ENCODE measurements around the gene LYZL2. TPM values are rescaled to one million over a fixed set of nuclear protein-coding genes. Genes with fewer than 3 reads are reported as not detected.
"Not testable (repeated sequence)": the region's sequence is repeated elsewhere in the genome, so short reads cannot be mapped to it uniquely, and the experiment has no call there.

The LYZL2 gene
- total RNA-seq, 2 donors from 2014 or later = not detected

DNA sequence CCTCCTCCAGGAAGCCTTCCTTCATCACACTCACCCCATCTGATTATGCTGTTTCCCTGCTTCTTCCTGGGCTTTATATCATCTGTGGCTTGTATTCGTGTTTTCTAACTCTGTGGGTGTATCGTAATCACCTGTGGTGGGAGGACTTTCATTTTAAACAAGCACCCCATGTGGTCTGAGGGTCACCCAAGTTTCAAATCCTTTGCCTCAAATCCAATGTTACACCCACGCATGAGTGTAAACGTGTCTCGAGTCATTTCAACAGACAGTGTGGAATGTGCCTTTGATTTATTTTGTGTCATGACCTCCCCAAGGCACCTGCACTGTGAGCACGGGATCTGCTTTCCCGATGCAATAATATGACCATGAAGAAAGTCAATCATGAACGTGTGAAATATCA lies 17.5 kb upstream of the LYZL2 start:
- no peak overlapping the region for H3K4me3 ChIP-seq
- H3K27ac ChIP-seq = no peak overlapping the region
- whole genome bisulfite sequencing, 2 donors = 47 to 49% methylated on average over 8 of the region's 8 CpGs
- no peak for TF ChIP-seq POLR2A (IDR thresholded peaks at IDR 0.05)
- TF ChIP-seq, protein P1, sequence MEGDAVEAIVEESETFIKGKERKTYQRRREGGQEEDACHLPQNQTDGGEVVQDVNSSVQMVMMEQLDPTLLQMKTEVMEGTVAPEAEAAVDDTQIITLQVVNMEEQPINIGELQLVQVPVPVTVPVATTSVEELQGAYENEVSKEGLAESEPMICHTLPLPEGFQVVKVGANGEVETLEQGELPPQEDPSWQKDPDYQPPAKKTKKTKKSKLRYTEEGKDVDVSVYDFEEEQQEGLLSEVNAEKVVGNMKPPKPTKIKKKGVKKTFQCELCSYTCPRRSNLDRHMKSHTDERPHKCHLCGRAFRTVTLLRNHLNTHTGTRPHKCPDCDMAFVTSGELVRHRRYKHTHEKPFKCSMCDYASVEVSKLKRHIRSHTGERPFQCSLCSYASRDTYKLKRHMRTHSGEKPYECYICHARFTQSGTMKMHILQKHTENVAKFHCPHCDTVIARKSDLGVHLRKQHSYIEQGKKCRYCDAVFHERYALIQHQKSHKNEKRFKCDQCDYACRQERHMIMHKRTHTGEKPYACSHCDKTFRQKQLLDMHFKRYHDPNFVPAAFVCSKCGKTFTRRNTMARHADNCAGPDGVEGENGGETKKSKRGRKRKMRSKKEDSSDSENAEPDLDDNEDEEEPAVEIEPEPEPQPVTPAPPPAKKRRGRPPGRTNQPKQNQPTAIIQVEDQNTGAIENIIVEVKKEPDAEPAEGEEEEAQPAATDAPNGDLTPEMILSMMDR (IDR thresholded peaks at IDR 0.05) = no peak
- no peak for ATAC-seq
- no peaks in the 10 kb centered on the region for H3K4me1 ChIP-seq
- no peaks in the 10 kb centered on the region for H3K27me3 ChIP-seq
- intact Hi-C loops (cut with DNase I) = no loop called here
- no peaks in the 10 kb centered on the region for H3K9me3 ChIP-seq
- no peak for DNase-seq
- no peaks in the 10 kb centered on the region for H3K36me3 ChIP-seq (replicated peaks in 1 of 2; ENCODE audit: insufficient read depth in 1 of 2, low read depth in 2 of 2)

DNA sequence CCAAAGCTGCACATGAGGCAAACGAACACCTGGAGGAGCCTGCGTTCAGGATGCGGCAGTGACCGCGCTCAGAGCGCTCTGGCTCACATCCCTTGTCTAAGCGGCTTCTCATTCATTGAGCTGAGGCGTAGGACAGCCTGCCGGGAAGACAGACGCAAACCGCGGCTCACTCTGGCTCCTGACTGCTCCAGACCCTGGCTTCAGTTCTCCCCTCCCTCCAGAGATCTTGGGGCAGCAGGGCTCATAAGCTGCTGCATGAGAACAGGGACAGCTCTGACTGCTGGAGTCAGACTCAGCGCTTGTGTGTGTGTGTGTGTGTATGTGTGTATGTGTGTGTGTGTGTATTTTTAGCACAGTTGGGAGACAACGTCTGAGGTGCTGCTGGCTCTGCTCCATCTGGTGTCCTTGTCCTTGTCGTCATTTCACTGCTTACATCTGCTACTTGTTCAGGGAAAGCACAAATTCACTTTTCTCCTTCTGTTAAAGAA lies 15.8 kb upstream of the LYZL2 start:
- H3K4me3 ChIP-seq = no peak overlapping the region
- 3 to 22% methylated on average over 5 to 14 of the region's 15 CpGs for WGBS, 2 donors
- no peaks in the 10 kb centered on the region for H3K27me3 ChIP-seq

DNA sequence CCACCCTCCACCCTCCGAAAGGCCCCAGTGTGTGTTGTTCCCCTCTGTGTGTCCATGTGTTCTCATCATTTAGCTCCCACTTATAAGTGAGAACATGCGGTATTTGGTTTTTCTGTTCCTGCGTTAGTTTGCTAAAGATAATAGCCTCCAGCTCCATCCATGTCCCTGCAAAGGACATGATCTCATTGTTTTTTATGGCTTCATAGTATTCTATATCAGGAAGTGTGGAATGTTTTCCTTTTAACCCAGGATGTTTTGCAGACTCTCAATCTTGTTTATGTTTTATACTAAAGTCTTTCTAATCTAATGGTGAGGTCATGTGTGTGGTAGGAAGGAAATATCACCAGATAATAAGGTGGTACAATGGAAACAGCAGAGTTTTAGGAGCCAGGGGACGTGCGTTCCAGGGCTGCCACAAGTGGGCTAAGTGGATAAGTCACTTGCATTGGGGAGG lies 14.9 kb upstream of the LYZL2 start:
- H3K27ac ChIP-seq; intact Hi-C loops (cut with DNase I); H3K4me1 ChIP-seq; H3K36me3 ChIP-seq (replicated peaks in 1 of 2; ENCODE audit: insufficient read depth in 1 of 2, low read depth in 2 of 2); DNase-seq; H3K27me3 ChIP-seq; H3K9me3 ChIP-seq; ATAC-seq; H3K4me3 ChIP-seq: not testable (repeated sequence)
- 59 to 71% methylated on average over 5 of the region's 5 CpGs for WGBS, 2 donors

More for the DNA sequence above, 15.8 kb upstream of the LYZL2 start:
- no peaks in the 10 kb centered on the region for H3K4me1 ChIP-seq
- peak; percentile 6 for ATAC-seq
- no peaks in the 10 kb centered on the region for H3K9me3 ChIP-seq
- no peak overlapping the region for H3K27ac ChIP-seq
- no peaks in the 10 kb centered on the region for H3K36me3 ChIP-seq (replicated peaks in 1 of 2; ENCODE audit: insufficient read depth in 1 of 2, low read depth in 2 of 2)
- peak in 2 of 4 donors; percentile 3 to 19 for DNase-seq
- no peak for TF ChIP-seq POLR2A (IDR thresholded peaks at IDR 0.05)
- TF ChIP-seq, protein P1 (IDR thresholded peaks at IDR 0.05) = no peak
- intact Hi-C loops (cut with DNase I) = no loop called here

DNA sequence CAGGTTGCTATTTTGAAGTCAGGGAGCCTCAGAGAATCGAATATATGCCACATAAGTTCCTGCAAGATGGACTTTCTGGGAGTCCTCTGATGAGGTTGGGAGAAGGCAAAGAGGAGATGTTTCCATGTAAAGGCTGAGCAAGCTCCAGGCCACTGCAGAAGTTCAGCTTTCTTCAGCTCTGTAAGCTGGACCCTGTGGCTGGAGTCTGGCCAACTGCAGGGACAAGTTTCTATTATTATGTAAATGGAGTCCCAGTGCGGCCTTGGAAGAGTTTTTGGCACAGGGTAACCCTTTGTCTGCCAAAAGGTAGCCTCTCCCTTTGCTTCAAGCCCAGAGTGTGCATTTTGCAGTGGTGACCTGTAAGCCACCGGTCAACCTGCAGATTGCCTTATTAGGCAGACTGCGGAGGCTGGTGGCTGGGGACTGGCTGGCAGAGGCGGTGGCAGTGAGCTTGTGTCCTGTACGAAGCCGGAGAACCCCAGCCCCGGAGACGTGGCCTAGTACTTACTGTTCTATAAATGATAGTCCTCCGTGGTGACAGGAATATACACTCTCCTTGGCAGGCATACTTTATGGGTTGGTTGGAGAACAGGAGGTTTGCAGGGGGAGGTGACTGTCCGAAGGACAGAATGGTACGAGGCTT lies 14.1 kb upstream of the LYZL2 start:
- H3K4me3 ChIP-seq; H3K9me3 ChIP-seq; intact Hi-C loops (cut with DNase I); H3K4me1 ChIP-seq; DNase-seq; H3K27me3 ChIP-seq; H3K27ac ChIP-seq; H3K36me3 ChIP-seq (replicated peaks in 1 of 2; ENCODE audit: insufficient read depth in 1 of 2, low read depth in 2 of 2): not testable (repeated sequence)
- peak; percentile 30 for ATAC-seq
- WGBS, 2 donors = 56 to 63% methylated on average over 8 to 11 of the region's 12 CpGs

DNA sequence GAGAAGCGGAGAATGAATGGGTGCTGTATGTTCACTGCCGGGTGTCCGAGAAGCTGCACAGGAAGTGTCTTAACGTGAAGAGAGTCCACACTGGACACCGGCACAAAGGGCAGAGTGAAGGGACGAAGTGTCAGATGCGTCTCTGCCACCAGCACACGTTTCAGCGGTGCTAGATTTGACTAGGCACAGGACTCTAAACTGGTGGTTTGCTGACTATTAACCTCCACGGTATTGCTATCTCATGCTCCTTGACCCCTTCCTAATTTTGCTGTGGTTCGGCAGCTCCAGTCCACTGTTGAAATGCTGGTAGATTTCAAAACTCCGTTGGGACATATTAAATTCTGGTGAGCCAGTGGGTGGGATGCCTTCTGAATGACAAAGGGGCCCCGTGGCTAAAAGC lies 13.3 kb upstream of the LYZL2 start:
- ATAC-seq; H3K4me1 ChIP-seq; H3K27ac ChIP-seq; H3K9me3 ChIP-seq; H3K27me3 ChIP-seq; H3K36me3 ChIP-seq (replicated peaks in 1 of 2; ENCODE audit: insufficient read depth in 1 of 2, low read depth in 2 of 2); H3K4me3 ChIP-seq; intact Hi-C loops (cut with DNase I); DNase-seq: not testable (repeated sequence)
- WGBS, 2 donors = 52 to 58% methylated on average over 7 of the region's 13 CpGs

DNA sequence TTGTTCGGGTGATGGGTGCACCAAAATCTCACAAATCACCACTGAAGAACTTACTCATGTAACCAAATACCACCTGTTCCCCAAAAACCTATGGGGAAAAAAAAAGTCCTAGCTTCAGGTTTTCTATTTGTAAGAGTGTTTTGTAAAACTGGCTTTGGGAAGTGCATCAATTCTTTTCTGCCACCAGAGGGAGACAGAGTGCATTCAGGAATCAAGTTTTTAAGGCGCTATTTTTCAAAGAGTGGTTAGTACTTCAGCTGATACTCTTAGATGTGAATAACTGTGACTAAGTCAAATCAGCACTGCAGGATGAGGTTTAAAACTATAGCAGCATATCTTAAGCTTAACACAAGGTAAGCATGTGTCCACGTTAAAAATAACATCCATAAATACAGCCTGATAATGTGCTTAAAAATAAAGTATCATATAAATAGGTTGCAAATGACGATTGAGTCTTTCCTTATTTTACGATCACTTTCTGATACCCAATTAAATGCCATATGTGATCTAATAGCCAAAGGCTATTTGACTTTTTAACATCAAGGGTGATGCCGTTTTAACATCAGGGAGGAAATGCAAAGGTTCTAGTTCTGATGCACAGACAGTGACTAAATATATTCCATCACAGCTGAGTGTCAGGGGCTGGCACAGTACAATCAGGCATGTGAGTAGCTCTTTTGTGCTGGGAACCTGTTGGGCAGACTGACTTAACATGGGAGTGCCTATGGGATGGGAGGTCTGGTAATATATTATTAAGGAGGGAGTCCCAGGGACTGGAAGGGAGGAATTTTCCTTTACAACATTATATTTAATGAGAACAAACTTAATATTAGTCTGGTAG lies 10.6 kb upstream of the LYZL2 start:
- Histone ChIP-seq H3K27me3 (no peaks in the 10 kb centered on the region), H3K4me3 (no peak overlapping the region), H3K27ac (no peak overlapping the region), H3K4me1 (no peaks in the 10 kb centered on the region), H3K36me3 (replicated peaks in 1 of 2; ENCODE audit: insufficient read depth in 1 of 2, low read depth in 2 of 2) (no peaks in the 10 kb centered on the region), H3K9me3 (no peaks in the 10 kb centered on the region)
- DNase-seq (peak in 1 of 4 donors; percentile 17), ATAC-seq (peak; percentile 42)
- 39% methylated on average over 6 of the region's 6 CpGs for WGBS, 2 donors
- intact Hi-C loops (cut with DNase I) = no loop called here
- no peak for TF ChIP-seq POLR2A (IDR thresholded peaks at IDR 0.05)
- TF ChIP-seq, protein P1 (IDR thresholded peaks at IDR 0.05) = peak; percentile 44 to 89 (median 66)
